GM12874 (cell line): Measurements from ENCODE around the gene WDR70.

Source experiments
- TF ChIP-seq, protein P1 (sequence below): IDR thresholded peaks from 2 replicates; pipeline ENCODE4 v1.5.1; 2011; ENCODE audit warnings: low read depth, mild to moderate bottlenecking, control low read depth, low read length, moderate library complexity; ENCODE audit not compliant: insufficient read depth

WDR70 gene

DNA sequence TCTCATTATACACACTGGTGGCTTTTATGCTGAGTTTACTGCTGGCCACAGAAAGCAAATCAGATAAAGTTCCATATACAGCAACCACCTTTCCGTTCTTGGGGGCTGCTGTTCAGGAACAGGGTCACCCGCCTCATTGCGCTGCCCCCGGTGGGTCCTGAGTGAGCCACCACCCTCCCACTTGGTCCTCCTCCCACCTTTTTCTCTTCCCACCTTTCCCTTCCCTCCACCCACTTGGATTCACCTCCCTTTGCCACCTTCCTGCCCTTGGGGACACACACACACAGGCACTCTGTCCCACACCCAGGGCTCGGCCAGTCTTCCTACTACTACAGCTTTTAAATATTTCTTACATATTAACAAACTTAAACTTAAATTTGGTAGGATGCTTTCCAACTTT is 127.6 kb downstream of the WDR70 start:
- TF ChIP-seq, protein P1, sequence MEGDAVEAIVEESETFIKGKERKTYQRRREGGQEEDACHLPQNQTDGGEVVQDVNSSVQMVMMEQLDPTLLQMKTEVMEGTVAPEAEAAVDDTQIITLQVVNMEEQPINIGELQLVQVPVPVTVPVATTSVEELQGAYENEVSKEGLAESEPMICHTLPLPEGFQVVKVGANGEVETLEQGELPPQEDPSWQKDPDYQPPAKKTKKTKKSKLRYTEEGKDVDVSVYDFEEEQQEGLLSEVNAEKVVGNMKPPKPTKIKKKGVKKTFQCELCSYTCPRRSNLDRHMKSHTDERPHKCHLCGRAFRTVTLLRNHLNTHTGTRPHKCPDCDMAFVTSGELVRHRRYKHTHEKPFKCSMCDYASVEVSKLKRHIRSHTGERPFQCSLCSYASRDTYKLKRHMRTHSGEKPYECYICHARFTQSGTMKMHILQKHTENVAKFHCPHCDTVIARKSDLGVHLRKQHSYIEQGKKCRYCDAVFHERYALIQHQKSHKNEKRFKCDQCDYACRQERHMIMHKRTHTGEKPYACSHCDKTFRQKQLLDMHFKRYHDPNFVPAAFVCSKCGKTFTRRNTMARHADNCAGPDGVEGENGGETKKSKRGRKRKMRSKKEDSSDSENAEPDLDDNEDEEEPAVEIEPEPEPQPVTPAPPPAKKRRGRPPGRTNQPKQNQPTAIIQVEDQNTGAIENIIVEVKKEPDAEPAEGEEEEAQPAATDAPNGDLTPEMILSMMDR: no peak

DNA sequence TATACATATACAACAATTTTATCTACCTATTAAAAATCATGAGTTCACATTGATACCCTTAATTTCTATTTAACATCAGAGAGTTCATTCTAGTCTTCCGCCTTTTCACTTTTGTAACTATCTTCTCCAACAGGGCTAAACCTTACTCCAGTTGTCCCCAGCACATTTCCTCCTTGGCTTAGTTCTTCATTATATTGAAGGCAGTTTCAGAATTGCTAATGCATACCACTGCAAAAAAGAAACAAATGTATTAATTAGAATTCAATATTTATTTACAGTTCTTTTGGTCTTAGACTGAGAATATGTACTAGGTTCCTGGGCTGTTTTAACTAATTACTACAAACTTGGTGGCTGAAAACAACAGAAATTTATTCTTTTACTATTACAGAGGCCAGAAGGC is 132.5 kb downstream of the WDR70 start:
- TF ChIP-seq, protein P1: no peak

DNA sequence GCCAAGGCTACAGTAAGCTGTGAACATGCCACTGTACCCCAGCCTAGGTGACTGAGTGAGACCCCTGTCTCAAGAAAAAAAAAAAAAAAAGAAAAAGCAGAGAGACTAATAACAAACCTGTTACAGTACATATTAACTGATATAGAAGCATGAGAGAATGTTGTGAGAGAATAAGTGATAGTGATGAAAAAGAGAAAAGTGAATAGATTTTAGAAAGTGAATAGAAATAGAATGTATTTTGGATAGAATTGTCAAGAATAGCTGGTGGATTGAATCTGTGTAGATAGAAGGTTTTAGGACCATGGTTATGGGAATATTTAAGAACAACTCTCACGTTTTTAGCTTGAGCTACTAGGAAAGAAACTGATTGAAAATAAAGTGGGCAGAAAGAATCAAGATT is 135.8 kb downstream of the WDR70 start:
- TF ChIP-seq, protein P1: no peak

DNA sequence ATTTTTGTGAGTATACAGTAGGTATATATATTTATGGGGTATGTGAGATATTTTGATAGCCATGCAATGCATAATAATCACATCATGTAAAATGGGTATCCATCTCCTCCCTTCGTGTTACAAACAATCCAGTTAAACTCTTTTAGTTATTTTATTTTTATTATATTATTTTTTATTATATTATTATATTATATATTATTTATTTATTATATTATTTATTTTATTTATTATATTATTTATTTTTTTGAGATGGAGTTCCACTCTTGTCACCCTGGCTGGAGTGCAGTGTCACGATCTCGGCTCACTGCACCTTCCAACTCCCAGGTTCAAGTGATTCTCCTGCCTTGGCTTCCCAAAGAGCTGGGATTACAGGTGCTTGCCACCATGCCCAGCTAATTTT is 138.6 kb downstream of the WDR70 start:
- TF ChIP-seq, protein P1: no peak

DNA sequence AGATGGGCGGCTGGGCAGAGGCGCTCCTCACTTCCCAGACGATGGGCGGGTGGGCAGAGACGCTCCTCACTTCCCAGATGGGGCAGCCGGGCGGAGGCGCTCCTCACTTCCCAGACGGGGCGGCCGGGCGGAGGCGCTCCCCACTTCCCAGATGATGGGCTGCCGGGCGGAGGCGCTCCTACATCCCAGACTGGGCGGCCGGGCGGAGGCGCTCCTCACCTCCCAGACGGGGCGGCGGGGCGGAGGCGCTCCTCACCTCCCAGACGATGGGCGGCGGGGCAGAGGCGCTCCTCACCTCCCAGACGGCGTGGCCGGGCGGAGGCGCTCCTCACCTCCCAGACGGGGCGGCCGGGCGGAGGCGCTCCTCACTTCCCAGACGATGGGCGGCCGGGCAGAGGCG is 140.2 kb downstream of the WDR70 start:
- TF ChIP-seq, protein P1: no peak

DNA sequence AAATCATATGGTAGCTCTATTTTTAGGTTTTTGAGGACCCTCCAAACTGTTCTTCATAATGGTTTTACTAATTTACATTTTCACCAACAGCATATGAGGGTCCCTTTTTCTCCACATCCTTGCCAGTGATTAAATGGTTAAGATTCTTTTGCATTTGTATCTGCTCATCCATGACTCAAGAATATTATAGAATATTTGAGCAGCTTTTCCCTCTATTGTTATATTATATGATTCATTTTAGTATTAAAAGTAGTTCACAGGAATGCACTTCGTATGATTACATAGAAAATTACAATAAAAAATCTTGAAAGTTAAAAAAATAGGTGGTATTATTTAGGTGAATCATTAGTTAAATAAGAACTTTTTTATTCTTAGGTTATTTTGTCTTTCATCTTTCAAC is 140.7 kb downstream of the WDR70 start:
- TF ChIP-seq, protein P1: no peak

DNA sequence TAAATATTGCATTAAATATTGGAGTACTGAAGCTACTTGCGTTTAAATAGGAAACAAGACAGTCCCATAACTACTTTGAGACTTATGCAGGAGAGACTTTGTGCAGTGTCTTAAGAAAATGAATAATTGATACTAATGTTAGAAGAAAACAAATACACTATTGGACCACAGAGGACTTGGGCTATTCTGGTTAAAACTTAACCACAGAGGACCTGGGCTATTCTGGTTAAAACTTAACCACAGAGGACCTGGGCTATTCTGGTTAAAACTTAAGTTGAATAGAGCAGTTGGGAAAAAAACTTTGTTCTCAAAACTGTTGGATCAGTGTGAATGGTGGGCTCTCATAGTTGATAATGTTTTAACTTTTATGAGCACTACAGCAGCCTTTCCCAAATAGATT is 141.7 kb downstream of the WDR70 start:
- TF ChIP-seq, protein P1: no peak
